Urothelium cell line (cell line): Measurements from ENCODE around the gene XAF1.
"Not testable (repeated sequence)": the region's sequence is repeated elsewhere in the genome, so short reads cannot be mapped to it uniquely, and the experiment has no call there.

Experiments
- DNase-seq: peaks from one replicate; pipeline ENCODE4 v3.0.0; 2011; ENCODE audit warnings: low spot score, mixed read lengths
- FAIRE-seq: peaks from 2 replicates; lab custom pipeline; 2011; peaks lifted over from hg19 to GRCh38; lab: Jason Lieb, UNC

Gene XAF1

GRCh38 chr17:6797718-6798351 is 42.0 kb downstream of the XAF1 start:
- no peak for FAIRE-seq
- DNase-seq: no peak

GRCh38 chr17:6799738-6800137 is 43.9 kb downstream of the XAF1 start:
- DNase-seq (no peak), FAIRE-seq (no peak)

GRCh38 chr17:6800422-6801027 is 44.7 kb downstream of the XAF1 start:
- FAIRE-seq: no peak
- no peak for DNase-seq

- FAIRE-seq (no peak), DNase-seq (no peak)
These were observed 55.7 kb downstream of the XAF1 start for GRCh38 chr17:6811510-6811909.

- no peak for DNase-seq
- FAIRE-seq: no peak
These were observed 56.4 kb downstream of the XAF1 start for GRCh38 chr17:6812295-6812694.

- no peak for DNase-seq
- no peak for FAIRE-seq
These were observed 59.9 kb downstream of the XAF1 start for GRCh38 chr17:6815775-6816174.

- not testable (repeated sequence) for FAIRE-seq, DNase-seq
These were observed 60.5 kb downstream of the XAF1 start for GRCh38 chr17:6816368-6816767.

GRCh38 chr17:6818938-6819337 is 63.1 kb downstream of the XAF1 start:
- FAIRE-seq (no peak), DNase-seq (no peak)

- DNase-seq (peak; percentile 28), FAIRE-seq (no peak)
These were observed 67.2 kb downstream of the XAF1 start for GRCh38 chr17:6823011-6823442.
